Smooth muscle cell of the pulmonary artery (primary cell): Measurements from ENCODE around the gene AMMECR1. TPM values are rescaled to one million over a fixed set of nuclear protein-coding genes. Genes with fewer than 3 reads are reported as not detected.

ENCODE experiments used
- total RNA-seq: library from RNA; depleted of rRNA; stranded (reverse); fragments of >200 nt; gene quantifications from 2 replicates; pipeline ENCODE4 v1.2.3, GENCODE V29; 2014

AMMECR1 gene
- total RNA-seq: 11.0 and 11.5 TPM in 2 replicates

GRCh38 chrX:110317820-110318663, at the start of gene AMMECR1:
AMMECR1 (minus strand) TSS chrX:110318085; CDS start chrX:110318071, 14 bp downstream.

GRCh38 chrX:110358548-110358947, 40.7 kb upstream of the AMMECR1 start, which contains the start of gene RTL9:
RTL9 (plus strand) TSS chrX:110358848; CDS start chrX:110450618, 91,770 bp downstream.

Other genes with a start within 250 kb of the AMMECR1 start
- gene RTL9, start 40.8 kb upstream of the AMMECR1 start, total RNA-seq: 0.13 and 0.30 TPM in 2 replicates